Activated CD4-positive, alpha-beta T cell treated with anti-CD3 and anti-CD28 coated beads, Interleukin-2, amount 10 ng/mL, durations not matched to agents 7 days and 5 days (primary cell): Measurements from ENCODE around the gene SLC39A11. TPM values are rescaled to one million over a fixed set of nuclear protein-coding genes. Genes with fewer than 3 reads are reported as not detected.
"Not testable (repeated sequence)": the region's sequence is repeated elsewhere in the genome, so short reads cannot be mapped to it uniquely, and the experiment has no call there.

Experiments used
- CTCF ChIA-PET: fragments of 350-600 bp; sonication (Branson Sonifier 250); formaldehyde crosslinking; loops from one replicate; lab custom pipeline; 2021; ENCODE audit warnings: antibody characterized with exemption; lab: Charles Lee
- POLR2A ChIA-PET: fragments of 350-600 bp; sonication (Branson Sonifier 250); formaldehyde crosslinking; loops from one replicate; lab custom pipeline; 2021; ENCODE audit warnings: antibody characterized with exemption; lab: Charles Lee
- DNase-seq: peaks from one replicate; pipeline ENCODE4 v3.0.0-alpha.2; 2020
- H3K27ac Mint-ChIP-seq: one replicate; pipeline ENCODE4 v1.8.0; 2021; ENCODE audit warnings: mild to moderate bottlenecking, moderate library complexity, mixed read lengths
- H3K27me3 Mint-ChIP-seq: one replicate; pipeline ENCODE4 v1.8.0; 2021; ENCODE audit warnings: mixed read lengths
- H3K36me3 Mint-ChIP-seq: one replicate; pipeline ENCODE4 v1.8.0; 2021; ENCODE audit warnings: low read depth, mixed read lengths
- H3K4me1 Mint-ChIP-seq: one replicate; pipeline ENCODE4 v1.8.0; 2021; ENCODE audit warnings: mixed read lengths
- H3K4me3 Mint-ChIP-seq: one replicate; pipeline ENCODE4 v1.8.0; 2021; ENCODE audit warnings: mild to moderate bottlenecking, moderate library complexity, mixed read lengths
- H3K9me3 Mint-ChIP-seq: one replicate; pipeline ENCODE4 v1.8.0; 2021; ENCODE audit warnings: mixed read lengths
- total RNA-seq, 2 experiments: library from RNA; stranded (reverse); gene quantifications; one replicate each; pipeline ENCODE4 v1.2.3, GENCODE V29; 2021

The SLC39A11 gene
- total RNA-seq, 2 experiments from 2014 or later, result 19.5 to 23.4 TPM

DNA sequence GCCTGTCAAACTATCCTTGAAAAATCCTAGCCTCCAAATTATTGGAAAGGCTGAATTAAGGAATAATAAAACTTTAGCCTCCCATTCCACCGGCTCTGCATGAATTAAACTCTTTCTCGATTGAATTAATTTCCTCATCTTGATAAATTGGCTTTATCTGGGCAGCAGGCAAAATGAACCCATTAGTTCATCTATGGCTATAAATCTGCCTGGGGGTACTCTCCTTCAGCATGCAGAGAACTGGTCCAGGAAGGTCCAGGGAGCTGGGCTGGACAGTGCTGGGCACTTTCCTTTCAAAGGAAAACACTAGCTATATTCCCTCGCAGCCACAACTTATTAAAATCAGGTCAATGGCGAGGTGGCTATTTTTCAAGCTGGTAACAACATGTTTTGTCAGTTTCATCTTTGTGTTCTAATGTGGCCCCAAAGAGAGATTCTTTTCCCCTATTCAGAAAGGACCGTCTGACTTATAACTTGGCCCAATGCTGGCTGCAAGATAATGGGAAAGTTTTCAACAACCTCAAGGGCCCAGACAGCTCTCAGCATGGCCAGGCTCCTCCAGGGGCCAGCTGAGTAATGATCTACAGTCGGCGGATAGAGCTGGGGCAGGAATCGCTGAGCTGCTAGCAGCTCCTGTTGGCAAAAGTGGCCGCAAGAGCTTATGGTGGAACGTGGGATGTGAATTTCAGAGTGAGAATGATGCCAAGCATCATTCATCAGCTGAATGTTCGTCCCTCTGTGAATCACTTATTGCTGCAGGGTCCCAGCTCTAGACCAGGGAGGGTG is 326.9 kb downstream of the SLC39A11 start:
- DNase-seq, result no peak
- ChIA-PET CTCF (no interaction called here), POLR2A (no interaction called here)
- peaks cover 2% of the 10 kb centered on the region for H3K36me3 Mint-ChIP-seq
- H3K4me3 Mint-ChIP-seq, result no peak overlapping the region
- H3K9me3 Mint-ChIP-seq, result peaks cover 4% of the 10 kb centered on the region
- no peaks in the 10 kb centered on the region for H3K4me1 Mint-ChIP-seq
- no peak overlapping the region for H3K27ac Mint-ChIP-seq
- H3K27me3 Mint-ChIP-seq, result no peaks in the 10 kb centered on the region

DNA sequence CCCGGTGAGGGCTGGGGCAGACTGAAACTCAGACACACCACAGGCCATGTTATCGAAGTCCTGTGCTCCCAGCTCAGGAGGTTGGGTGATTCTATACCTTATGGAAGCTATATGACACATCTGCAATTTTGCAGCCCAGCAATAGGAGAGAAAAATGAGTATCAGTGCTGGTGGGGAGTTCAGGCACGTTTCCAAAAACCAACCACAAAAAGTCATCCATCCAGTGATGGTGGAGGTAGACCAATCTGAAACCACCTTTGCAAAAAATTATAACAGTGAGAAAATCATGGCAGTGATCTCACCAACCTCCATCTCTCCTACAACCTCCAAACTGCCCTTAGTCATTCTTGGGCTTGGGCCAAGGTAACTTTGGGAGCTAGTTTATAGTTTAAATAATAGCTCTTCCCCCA is 327.9 kb downstream of the SLC39A11 start:
- ChIA-PET CTCF (interaction anchor here (1.7 kb wide), 1 partner anchor 13 kb away, joined by 3 read pairs; no protein-coding TSS in a partner anchor), POLR2A (no interaction called here)
- DNase-seq, result no peak

GRCh38 chr17:72763981-72764380 is 328.5 kb downstream of the SLC39A11 start:
- Mint-ChIP-seq H3K4me1 (no peaks in the 10 kb centered on the region), H3K4me3 (no peak overlapping the region), H3K9me3 (no peaks in the 10 kb centered on the region), H3K27me3 (no peaks in the 10 kb centered on the region), H3K36me3 (no peaks in the 10 kb centered on the region), H3K27ac (no peak overlapping the region)
- ChIA-PET POLR2A (no interaction called here), CTCF (interaction anchor here (1.7 kb wide), 1 partner anchor 14 kb away, joined by 3 read pairs; no protein-coding TSS in a partner anchor)
- no peak for DNase-seq

More for the DNA sequence above, 327.9 kb downstream of the SLC39A11 start:
- no peaks in the 10 kb centered on the region for H3K9me3 Mint-ChIP-seq
- no peak overlapping the region for H3K27ac Mint-ChIP-seq
- H3K4me1 Mint-ChIP-seq, result no peaks in the 10 kb centered on the region
- H3K4me3 Mint-ChIP-seq, result no peak overlapping the region
- no peaks in the 10 kb centered on the region for H3K27me3 Mint-ChIP-seq
- no peaks in the 10 kb centered on the region for H3K36me3 Mint-ChIP-seq

DNA sequence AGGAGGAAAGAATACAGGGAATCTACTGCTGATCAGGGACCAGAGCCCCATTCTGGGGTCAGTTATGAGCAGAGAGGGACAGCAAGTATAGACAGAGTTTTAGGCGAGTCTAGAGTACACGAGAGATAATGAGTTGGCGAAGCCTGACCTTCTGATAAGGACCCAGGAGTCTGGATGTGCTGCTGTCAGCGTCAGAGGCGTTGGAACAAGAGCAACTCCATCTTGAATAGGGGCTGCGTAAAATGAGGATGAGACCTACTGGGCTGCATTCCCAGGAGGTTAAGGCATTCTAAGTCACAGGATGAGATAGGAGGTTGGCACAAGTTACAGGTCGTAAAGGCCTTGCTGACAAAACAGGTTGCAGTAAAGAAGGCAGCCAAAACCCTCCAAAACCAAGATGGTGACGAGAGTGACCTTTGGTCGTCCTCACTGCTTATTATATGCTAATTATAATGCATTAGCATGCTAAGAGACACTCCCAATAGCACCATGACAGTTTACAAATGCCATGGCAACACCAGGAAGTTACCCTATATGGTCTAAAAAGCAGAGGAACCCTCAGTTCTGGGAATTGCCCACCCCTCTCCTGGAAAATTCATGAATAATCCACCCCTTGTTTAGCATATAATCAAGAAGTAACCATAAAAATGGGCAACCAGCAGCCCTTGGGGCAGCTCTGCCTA is 330.5 kb downstream of the SLC39A11 start:
- H3K27me3 Mint-ChIP-seq, H3K36me3 Mint-ChIP-seq, H3K9me3 Mint-ChIP-seq, H3K4me3 Mint-ChIP-seq, H3K27ac Mint-ChIP-seq, DNase-seq, H3K4me1 Mint-ChIP-seq, CTCF ChIA-PET, POLR2A ChIA-PET: not testable (repeated sequence)

DNA sequence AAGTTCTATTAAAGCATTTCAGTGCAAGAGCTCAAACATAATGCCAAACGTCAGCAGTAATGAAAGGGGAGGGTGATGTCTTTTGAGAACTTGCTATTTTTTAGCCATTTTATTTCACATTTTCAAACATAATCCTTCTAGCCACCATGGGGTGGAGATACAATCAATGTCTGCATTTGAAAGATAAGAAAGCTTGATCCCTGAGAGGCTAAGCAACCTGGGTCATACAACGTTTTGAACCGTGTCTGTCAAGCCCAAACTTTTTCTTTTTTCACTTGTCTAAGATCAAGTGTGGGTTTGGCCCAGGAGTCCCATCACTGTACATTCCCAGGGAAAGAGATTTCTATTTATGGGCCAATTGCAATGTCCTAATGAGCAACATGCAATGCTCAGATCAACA is 331.1 kb downstream of the SLC39A11 start:
- H3K36me3 Mint-ChIP-seq, result no peaks in the 10 kb centered on the region
- H3K9me3 Mint-ChIP-seq, result peaks cover 1% of the 10 kb centered on the region
- H3K4me1 Mint-ChIP-seq, result no peaks in the 10 kb centered on the region
- H3K27ac Mint-ChIP-seq, result no peak overlapping the region
- no peak overlapping the region for H3K4me3 Mint-ChIP-seq
- ChIA-PET CTCF (interaction anchor here (0.6 kb wide), 1 partner anchor 399 kb away, joined by 5 read pairs; no protein-coding TSS in a partner anchor), POLR2A (no interaction called here)
- DNase-seq, result no peak
- H3K27me3 Mint-ChIP-seq, result no peaks in the 10 kb centered on the region

DNA sequence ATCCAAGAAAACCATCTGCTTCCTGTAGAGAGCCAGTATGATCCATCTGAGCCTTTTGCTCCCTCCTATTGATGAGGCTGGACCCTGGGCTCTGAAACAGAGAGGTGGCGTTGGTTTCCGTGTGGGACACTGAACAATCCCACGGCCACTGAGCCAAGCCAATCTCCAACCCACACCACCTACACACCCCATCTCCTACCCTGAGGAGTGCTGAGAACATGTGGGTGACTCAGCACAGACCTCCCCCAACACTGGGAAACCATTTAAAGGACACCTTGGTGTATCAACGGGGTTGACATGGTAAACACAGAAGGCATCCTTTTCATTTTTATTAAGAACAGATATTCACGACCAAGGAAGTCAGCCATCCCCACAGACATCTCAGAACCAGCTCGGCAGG is 332.1 kb downstream of the SLC39A11 start:
- CTCF ChIA-PET, result no interaction called here
- no peaks in the 10 kb centered on the region for H3K36me3 Mint-ChIP-seq
- H3K27me3 Mint-ChIP-seq, result no peaks in the 10 kb centered on the region
- H3K27ac Mint-ChIP-seq, result no peak overlapping the region
- POLR2A ChIA-PET, result no interaction called here
- no peaks in the 10 kb centered on the region for H3K4me1 Mint-ChIP-seq
- DNase-seq, result no peak
- H3K9me3 Mint-ChIP-seq, result peaks cover 3% of the 10 kb centered on the region
- H3K4me3 Mint-ChIP-seq, result no peak overlapping the region

GRCh38 chr17:72759301-72759700 is 333.2 kb downstream of the SLC39A11 start:
- POLR2A ChIA-PET, result interaction anchor here (0.6 kb wide), 1 partner anchor 21 kb away, joined by 3 read pairs; no protein-coding TSS in a partner anchor
- Mint-ChIP-seq H3K9me3 (peaks cover 3% of the 10 kb centered on the region), H3K4me3 (no peak overlapping the region), H3K36me3 (no peaks in the 10 kb centered on the region), H3K27me3 (no peaks in the 10 kb centered on the region), H3K27ac (no peak overlapping the region), H3K4me1 (no peaks in the 10 kb centered on the region)
- DNase-seq, result no peak
- CTCF ChIA-PET, result no interaction called here

DNA sequence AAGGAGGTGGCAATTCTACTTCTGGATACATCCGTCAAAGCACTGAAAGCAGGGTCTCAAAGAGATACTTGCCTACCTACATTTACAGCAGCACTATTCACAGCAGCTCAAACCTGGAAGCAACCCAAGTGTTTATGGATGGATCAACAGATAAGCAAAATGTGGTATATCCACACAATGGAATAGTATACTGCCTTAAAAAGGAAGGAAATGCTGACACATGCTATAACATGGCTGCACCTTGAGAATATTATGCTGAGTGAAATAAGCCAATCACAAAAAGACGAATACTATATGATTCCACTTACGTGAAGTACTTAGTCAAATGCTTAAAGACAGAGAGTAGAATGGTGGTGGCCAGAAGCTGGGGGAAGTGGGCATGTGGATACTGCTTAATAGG is 336.2 kb downstream of the SLC39A11 start:
- ChIA-PET POLR2A (no interaction called here), CTCF (no interaction called here)
- no peak overlapping the region for H3K27ac Mint-ChIP-seq
- no peak for DNase-seq
- peaks cover 3% of the 10 kb centered on the region for H3K9me3 Mint-ChIP-seq
- no peak overlapping the region for H3K4me3 Mint-ChIP-seq
- no peaks in the 10 kb centered on the region for H3K27me3 Mint-ChIP-seq
- no peaks in the 10 kb centered on the region for H3K36me3 Mint-ChIP-seq
- H3K4me1 Mint-ChIP-seq, result no peaks in the 10 kb centered on the region

DNA sequence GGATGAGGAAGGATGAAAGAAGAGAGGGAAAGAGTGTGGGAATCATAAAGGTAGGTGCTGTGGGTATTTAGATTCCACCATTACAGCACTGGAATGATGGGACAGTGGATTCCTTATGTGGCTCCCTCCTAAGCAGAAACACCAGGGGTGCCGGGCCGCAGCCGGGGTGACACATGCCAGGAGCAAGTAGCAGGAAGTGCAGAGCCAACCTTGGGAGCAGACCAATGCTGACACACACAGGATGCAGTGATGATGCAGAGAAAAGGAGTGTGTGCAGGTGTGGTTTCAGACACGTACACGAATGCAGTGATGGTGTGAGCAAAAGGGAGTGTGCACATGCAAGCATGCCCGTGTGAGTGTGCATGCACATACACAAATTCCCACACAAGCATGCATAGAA is 338.0 kb downstream of the SLC39A11 start:
- ChIA-PET CTCF (interaction anchor here (0.7 to 1.1 kb wide), 2 partner anchors 13 kb away, joined by 3 read pairs; no protein-coding TSS in a partner anchor), POLR2A (no interaction called here)
- H3K27ac Mint-ChIP-seq, result no peak overlapping the region

GRCh38 chr17:72751746-72752145 is 340.7 kb downstream of the SLC39A11 start:
- Mint-ChIP-seq H3K27me3 (no peaks in the 10 kb centered on the region), H3K4me3 (no peak overlapping the region), H3K27ac (peak overlapping the region; percentile 22), H3K4me1 (no peaks in the 10 kb centered on the region), H3K36me3 (no peaks in the 10 kb centered on the region), H3K9me3 (peaks cover 3% of the 10 kb centered on the region)
- no peak for DNase-seq
- ChIA-PET CTCF (interaction anchor here (0.6 to 0.7 kb wide), 2 partner anchors 23 to 1355 kb away, joined by 3 to 4 read pairs; no protein-coding TSS in a partner anchor), POLR2A (no interaction called here)

More for the DNA sequence above, 338.0 kb downstream of the SLC39A11 start:
- Mint-ChIP-seq H3K9me3 (peaks cover 3% of the 10 kb centered on the region), H3K4me3 (no peak overlapping the region), H3K36me3 (no peaks in the 10 kb centered on the region), H3K4me1 (no peaks in the 10 kb centered on the region), H3K27me3 (no peaks in the 10 kb centered on the region)
- no peak for DNase-seq

- H3K36me3 Mint-ChIP-seq, result no peaks in the 10 kb centered on the region
- no peak overlapping the region for H3K27ac Mint-ChIP-seq
- no peaks in the 10 kb centered on the region for H3K9me3 Mint-ChIP-seq
- no peak for DNase-seq
- H3K4me3 Mint-ChIP-seq, result no peak overlapping the region
- H3K4me1 Mint-ChIP-seq, result no peaks in the 10 kb centered on the region
- CTCF ChIA-PET, result no interaction called here
- POLR2A ChIA-PET, result no interaction called here
- H3K27me3 Mint-ChIP-seq, result no peaks in the 10 kb centered on the region
Measured at GRCh38 chr17:72749119-72749572, 343.3 kb downstream of the SLC39A11 start.

- no peak for DNase-seq
- CTCF ChIA-PET, result interaction anchor here (1.2 kb wide), 1 partner anchor 22 kb away, joined by 3 read pairs; no protein-coding TSS in a partner anchor
- Mint-ChIP-seq H3K36me3 (no peaks in the 10 kb centered on the region), H3K4me1 (no peaks in the 10 kb centered on the region), H3K9me3 (no peaks in the 10 kb centered on the region), H3K27me3 (no peaks in the 10 kb centered on the region), H3K27ac (no peak overlapping the region), H3K4me3 (no peak overlapping the region)
- POLR2A ChIA-PET, result no interaction called here
Measured at GRCh38 chr17:72747501-72747900, 345.0 kb downstream of the SLC39A11 start.

DNA sequence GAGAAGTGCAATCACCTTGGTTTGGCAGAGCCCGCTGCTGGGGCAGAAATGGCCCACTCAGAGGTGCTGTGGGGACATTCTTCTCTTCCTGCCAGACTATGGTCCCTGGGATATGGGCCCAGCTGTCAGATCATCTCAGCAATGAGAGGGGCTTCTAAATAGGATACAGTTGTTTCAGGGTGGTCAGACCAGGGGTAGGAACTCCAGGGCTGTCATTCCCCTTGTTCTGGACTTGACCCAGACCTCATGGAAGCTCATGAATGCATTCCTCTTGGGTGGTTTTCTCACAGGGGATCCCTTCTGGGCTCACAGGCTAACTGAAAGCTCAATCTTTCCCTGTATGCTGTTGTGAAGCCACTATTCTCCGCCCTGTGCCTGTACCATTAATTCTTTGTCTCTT is 347.2 kb downstream of the SLC39A11 start:
- ChIA-PET CTCF (interaction anchor here (1.6 kb wide), 1 partner anchor 188 kb away, joined by 4 read pairs; no protein-coding TSS in a partner anchor), POLR2A (no interaction called here)
- no peaks in the 10 kb centered on the region for H3K4me1 Mint-ChIP-seq
- no peak for DNase-seq
- H3K36me3 Mint-ChIP-seq, result no peaks in the 10 kb centered on the region
- H3K9me3 Mint-ChIP-seq, result no peaks in the 10 kb centered on the region
- no peaks in the 10 kb centered on the region for H3K27me3 Mint-ChIP-seq
- H3K27ac Mint-ChIP-seq, result no peak overlapping the region
- H3K4me3 Mint-ChIP-seq, result no peak overlapping the region
